ENCODE data around the gene DPM1. TPM values are rescaled to one million over a fixed set of nuclear protein-coding genes. Genes with fewer than 3 reads are reported as not detected.
A peak's percentile ranks its signal among the peaks of the same experiment; 100 is the strongest.

DPM1 gene
- polyA plus RNA-seq, 1 donor = 53.0 TPM

DNA sequence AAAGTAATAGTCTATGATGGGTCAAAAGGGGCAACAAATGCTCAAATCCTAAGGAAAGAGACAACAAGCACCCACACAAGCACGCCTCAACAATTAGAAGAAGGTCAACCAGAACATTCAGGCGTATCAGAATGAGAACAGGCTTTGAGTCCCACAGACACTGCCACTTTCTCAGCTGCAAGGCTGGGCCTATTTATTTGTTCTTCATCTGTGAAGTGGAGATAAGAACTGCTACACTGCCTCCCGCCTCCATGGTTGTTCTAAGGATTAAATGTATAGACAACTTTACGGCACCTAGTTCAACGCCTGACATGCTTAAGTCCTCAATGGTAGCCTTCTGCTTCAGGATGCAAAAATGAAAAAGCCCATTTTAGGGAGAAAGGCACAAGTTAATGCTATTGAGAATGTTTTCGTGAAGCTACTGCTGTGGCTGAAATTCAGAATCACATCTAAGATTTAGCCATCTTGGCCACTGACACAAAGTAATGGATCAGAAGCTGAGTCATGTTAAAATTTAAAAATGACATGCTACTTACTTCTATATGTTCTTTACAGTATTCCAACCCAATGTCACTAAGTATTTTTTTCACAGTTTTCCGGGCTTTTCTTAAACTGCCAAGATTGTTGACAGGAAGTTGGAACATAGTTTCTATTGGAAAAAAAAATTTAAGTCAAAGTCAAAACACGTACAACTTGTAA is 54.8 kb downstream of the DPM1 start:
- H3K4me1 ChIP-seq (ENCODE audit: control insufficient read depth, insufficient read depth, low read length) = no peaks in the 10 kb centered on the region
- H3K36me3 ChIP-seq (ENCODE audit: control insufficient read depth, insufficient read depth, low read length) = peaks cover 40% of the 10 kb centered on the region
- WGBS (ENCODE audit: insufficient coverage, low lambda C conversion rate) = 92% methylated on average over 2 of the region's 8 CpGs
- H3K27ac ChIP-seq (ENCODE audit: low read length) = no peak overlapping the region
- H3K4me3 ChIP-seq (ENCODE audit: low read length) = no peak overlapping the region
- no peaks in the 10 kb centered on the region for H3K27me3 ChIP-seq (ENCODE audit: control insufficient read depth, insufficient read depth, low read length)
- no peaks in the 10 kb centered on the region for H3K9me3 ChIP-seq (ENCODE audit: control insufficient read depth, low read depth, low read length)
- no peak for DNase-seq

DNA sequence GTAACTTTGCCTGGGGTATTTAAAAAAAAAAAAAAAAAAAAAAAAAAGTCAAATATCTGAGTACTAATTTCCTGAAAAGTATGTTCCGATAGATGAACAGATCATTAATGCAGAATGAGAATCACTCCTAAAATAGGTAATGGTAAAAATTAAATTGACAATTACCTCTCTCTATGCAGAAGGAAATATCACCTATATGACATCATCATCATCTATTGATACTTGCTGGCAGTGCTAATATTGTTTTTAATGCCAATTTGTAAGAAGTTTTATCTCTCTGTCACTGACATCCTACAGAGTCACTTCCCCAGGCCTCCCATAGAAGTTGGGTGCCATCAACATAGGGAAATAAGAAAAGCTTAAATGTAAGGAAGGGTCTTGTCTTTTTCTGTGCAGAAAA is 57.0 kb downstream of the DPM1 start:
- H3K27me3 ChIP-seq (ENCODE audit: control insufficient read depth, insufficient read depth, low read length) = no peaks in the 10 kb centered on the region
- 100% methylated on average over 1 of the region's 1 CpG for WGBS (ENCODE audit: insufficient coverage, low lambda C conversion rate)
- DNase-seq = no peak
- no peaks in the 10 kb centered on the region for H3K4me1 ChIP-seq (ENCODE audit: control insufficient read depth, insufficient read depth, low read length)
- H3K27ac ChIP-seq (ENCODE audit: low read length) = no peak overlapping the region
- H3K9me3 ChIP-seq (ENCODE audit: control insufficient read depth, low read depth, low read length) = no peaks in the 10 kb centered on the region
- H3K36me3 ChIP-seq (ENCODE audit: control insufficient read depth, insufficient read depth, low read length) = peaks cover 57% of the 10 kb centered on the region
- H3K4me3 ChIP-seq (ENCODE audit: low read length) = no peak overlapping the region

- WGBS (ENCODE audit: insufficient coverage, low lambda C conversion rate) = no CpG with 5 or more reads among the region's 7 CpGs
Observed at GRCh38 chr20:50900261-50900660, 58.1 kb downstream of the DPM1 start.

GRCh38 chr20:50898475-50898874 is 59.9 kb downstream of the DPM1 start:
- 83% methylated on average over 1 of the region's 1 CpG for WGBS (ENCODE audit: insufficient coverage, low lambda C conversion rate)
- no peaks in the 10 kb centered on the region for H3K4me1 ChIP-seq (ENCODE audit: control insufficient read depth, insufficient read depth, low read length)
- H3K4me3 ChIP-seq (ENCODE audit: low read length) = no peak overlapping the region
- H3K9me3 ChIP-seq (ENCODE audit: control insufficient read depth, low read depth, low read length) = no peaks in the 10 kb centered on the region
- H3K27ac ChIP-seq (ENCODE audit: low read length) = no peak overlapping the region
- H3K27me3 ChIP-seq (ENCODE audit: control insufficient read depth, insufficient read depth, low read length) = no peaks in the 10 kb centered on the region
- no peak for DNase-seq
- peaks cover 63% of the 10 kb centered on the region for H3K36me3 ChIP-seq (ENCODE audit: control insufficient read depth, insufficient read depth, low read length)

More at GRCh38 chr20:50900261-50900660, 58.1 kb downstream of the DPM1 start:
- DNase-seq = no peak
- Histone ChIP-seq H3K27ac (ENCODE audit: low read length) (no peak overlapping the region), H3K27me3 (ENCODE audit: control insufficient read depth, insufficient read depth, low read length) (no peaks in the 10 kb centered on the region), H3K4me3 (ENCODE audit: low read length) (no peak overlapping the region), H3K36me3 (ENCODE audit: control insufficient read depth, insufficient read depth, low read length) (peaks cover 57% of the 10 kb centered on the region), H3K9me3 (ENCODE audit: control insufficient read depth, low read depth, low read length) (no peaks in the 10 kb centered on the region), H3K4me1 (ENCODE audit: control insufficient read depth, insufficient read depth, low read length) (no peaks in the 10 kb centered on the region)

- DNase-seq = peak in 1 of 2 donors; percentile 52
- H3K4me3 ChIP-seq (ENCODE audit: low read length) = no peak overlapping the region
- peaks cover 70% of the 10 kb centered on the region for H3K36me3 ChIP-seq (ENCODE audit: control insufficient read depth, insufficient read depth, low read length)
- H3K9me3 ChIP-seq (ENCODE audit: control insufficient read depth, low read depth, low read length) = no peaks in the 10 kb centered on the region
- WGBS (ENCODE audit: insufficient coverage, low lambda C conversion rate) = 100% methylated on average over 1 of the region's 8 CpGs
- no peaks in the 10 kb centered on the region for H3K27me3 ChIP-seq (ENCODE audit: control insufficient read depth, insufficient read depth, low read length)
- no peak overlapping the region for H3K27ac ChIP-seq (ENCODE audit: low read length)
- no peaks in the 10 kb centered on the region for H3K4me1 ChIP-seq (ENCODE audit: control insufficient read depth, insufficient read depth, low read length)
Observed at GRCh38 chr20:50895111-50895830, 63.1 kb downstream of the DPM1 start.

- Histone ChIP-seq H3K9me3 (ENCODE audit: control insufficient read depth, low read depth, low read length) (no peaks in the 10 kb centered on the region), H3K27me3 (ENCODE audit: control insufficient read depth, insufficient read depth, low read length) (no peaks in the 10 kb centered on the region), H3K27ac (ENCODE audit: low read length) (no peak overlapping the region), H3K36me3 (ENCODE audit: control insufficient read depth, insufficient read depth, low read length) (peaks cover 65% of the 10 kb centered on the region), H3K4me3 (ENCODE audit: low read length) (no peak overlapping the region), H3K4me1 (ENCODE audit: control insufficient read depth, insufficient read depth, low read length) (no peaks in the 10 kb centered on the region)
- DNase-seq = no peak
- no CpG with 5 or more reads among the region's 7 CpGs for WGBS (ENCODE audit: insufficient coverage, low lambda C conversion rate)
Observed at GRCh38 chr20:50893620-50894019, 64.7 kb downstream of the DPM1 start.

DNA sequence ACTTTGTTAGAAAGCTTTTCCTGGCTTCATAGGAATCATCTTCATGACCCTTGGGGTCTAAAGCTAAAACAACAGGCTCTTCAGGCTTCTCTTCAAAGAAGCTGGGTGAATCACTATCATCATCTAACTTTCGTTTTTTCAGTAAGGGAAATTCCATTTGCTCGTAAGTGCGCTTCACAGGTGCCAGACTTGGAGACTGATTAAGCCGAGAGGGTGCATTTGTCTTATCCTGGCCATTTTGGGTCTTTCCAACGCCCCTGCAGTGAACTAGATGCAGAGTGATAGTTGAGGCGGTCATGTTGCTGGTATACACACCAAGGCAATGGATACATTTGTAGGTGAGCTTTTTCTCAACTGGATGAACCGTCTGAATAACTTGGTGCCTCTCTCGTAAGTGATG is 65.9 kb downstream of the DPM1 start:
- WGBS (ENCODE audit: insufficient coverage, low lambda C conversion rate) = no CpG with 5 or more reads among the region's 8 CpGs
- H3K36me3 ChIP-seq (ENCODE audit: control insufficient read depth, insufficient read depth, low read length) = peaks cover 59% of the 10 kb centered on the region

GRCh38 chr20:50891138-50891537 is 67.2 kb downstream of the DPM1 start:
- no peak for DNase-seq
- WGBS (ENCODE audit: insufficient coverage, low lambda C conversion rate) = no CpG with 5 or more reads among the region's 5 CpGs
- H3K4me1 ChIP-seq (ENCODE audit: control insufficient read depth, insufficient read depth, low read length) = no peaks in the 10 kb centered on the region
- H3K36me3 ChIP-seq (ENCODE audit: control insufficient read depth, insufficient read depth, low read length) = peaks cover 55% of the 10 kb centered on the region
- H3K27me3 ChIP-seq (ENCODE audit: control insufficient read depth, insufficient read depth, low read length) = no peaks in the 10 kb centered on the region
- no peaks in the 10 kb centered on the region for H3K9me3 ChIP-seq (ENCODE audit: control insufficient read depth, low read depth, low read length)
- no peak overlapping the region for H3K4me3 ChIP-seq (ENCODE audit: low read length)
- H3K27ac ChIP-seq (ENCODE audit: low read length) = no peak overlapping the region

More for the DNA sequence above, 65.9 kb downstream of the DPM1 start:
- Histone ChIP-seq H3K4me3 (ENCODE audit: low read length) (no peak overlapping the region), H3K4me1 (ENCODE audit: control insufficient read depth, insufficient read depth, low read length) (no peaks in the 10 kb centered on the region), H3K27me3 (ENCODE audit: control insufficient read depth, insufficient read depth, low read length) (no peaks in the 10 kb centered on the region), H3K27ac (ENCODE audit: low read length) (no peak overlapping the region), H3K9me3 (ENCODE audit: control insufficient read depth, low read depth, low read length) (no peaks in the 10 kb centered on the region)
- DNase-seq = no peak

GRCh38 chr20:50887576-50887975 is 70.8 kb downstream of the DPM1 start:
- no peaks in the 10 kb centered on the region for H3K4me1 ChIP-seq (ENCODE audit: control insufficient read depth, insufficient read depth, low read length)
- WGBS (ENCODE audit: insufficient coverage, low lambda C conversion rate) = no CpG with 5 or more reads among the region's 3 CpGs
- H3K27ac ChIP-seq (ENCODE audit: low read length) = no peak overlapping the region
- no peaks in the 10 kb centered on the region for H3K9me3 ChIP-seq (ENCODE audit: control insufficient read depth, low read depth, low read length)
- H3K36me3 ChIP-seq (ENCODE audit: control insufficient read depth, insufficient read depth, low read length) = peaks cover 37% of the 10 kb centered on the region
- no peaks in the 10 kb centered on the region for H3K27me3 ChIP-seq (ENCODE audit: control insufficient read depth, insufficient read depth, low read length)
- no peak for DNase-seq
- H3K4me3 ChIP-seq (ENCODE audit: low read length) = no peak overlapping the region

- peaks cover 24% of the 10 kb centered on the region for H3K36me3 ChIP-seq (ENCODE audit: control insufficient read depth, insufficient read depth, low read length)
- H3K27ac ChIP-seq (ENCODE audit: low read length) = no peak overlapping the region
- H3K9me3 ChIP-seq (ENCODE audit: control insufficient read depth, low read depth, low read length) = no peaks in the 10 kb centered on the region
- no peaks in the 10 kb centered on the region for H3K27me3 ChIP-seq (ENCODE audit: control insufficient read depth, insufficient read depth, low read length)
- no peak overlapping the region for H3K4me3 ChIP-seq (ENCODE audit: low read length)
- H3K4me1 ChIP-seq (ENCODE audit: control insufficient read depth, insufficient read depth, low read length) = no peaks in the 10 kb centered on the region
- DNase-seq = no peak
- no CpG with 5 or more reads among the region's 12 CpGs for WGBS (ENCODE audit: insufficient coverage, low lambda C conversion rate)
Observed at GRCh38 chr20:50886184-50886790, 72.0 kb downstream of the DPM1 start.
